B cell (primary cell): Measurements from ENCODE around the gene HDAC11. TPM values are rescaled to one million over a fixed set of nuclear protein-coding genes. Genes with fewer than 3 reads are reported as not detected.
A peak's percentile ranks its signal among the peaks of the same experiment; 100 is the strongest.

Experiments used
- ATAC-seq: fragments of 200-7000 bp; cut with Tn5 transposase; one replicate; pipeline ENCODE4 v1.10.0; 2021; ENCODE audit warnings: low read depth, mild to moderate bottlenecking, moderate number of reproducible peaks, moderate library complexity
- CTCF ChIA-PET: fragments of 350-600 bp; sonication (Branson Sonifier 250); formaldehyde crosslinking; loops from one replicate; lab custom pipeline; 2021; ENCODE audit warnings: antibody characterized with exemption, inconsistent platforms; lab: Charles Lee
- POLR2A ChIA-PET: fragments of 350-600 bp; sonication (Branson Sonifier 250); formaldehyde crosslinking; loops from one replicate; lab custom pipeline; 2021; ENCODE audit warnings: antibody characterized with exemption; lab: Charles Lee
- DNase-seq: peaks from one replicate; pipeline ENCODE4 v3.0.0; 2013
- H2AFZ ChIP-seq: 2 replicates; pipeline ENCODE4 v1.6.1; 2012; ENCODE audit warnings: mild to moderate bottlenecking, low read depth, low read length; ENCODE audit not compliant: insufficient read depth, poor library complexity, severe bottlenecking
- H3K27ac ChIP-seq, 2 donors: 1 replicate in 1 of 2; 2 replicates in 1 of 2; pipeline ENCODE4 v1.5.1; 2012 to 2013; ENCODE audit warnings: low read length in 2 of 2, mild to moderate bottlenecking in 2 of 2, moderate library complexity in 1 of 2
- H3K27me3 ChIP-seq, 4 experiments: fragments of 200-600 bp in 1 of 4; sonication (generic) in 1 of 4; replicated peaks in 1 of 4; 1 replicate in 2 of 4; 2 replicates in 2 of 4; pipeline versions ENCODE4 v1.6.1 to v1.7.0; 2013 to 2016; ENCODE audit warnings: low read length in 3 of 4, mild to moderate bottlenecking in 2 of 4, mixed read lengths in 1 of 4, moderate library complexity in 1 of 4; ENCODE audit not compliant: insufficient read depth in 4 of 4, control insufficient read depth in 3 of 4; ENCODE audit errors: control extremely low read depth in 1 of 4
- H3K36me3 ChIP-seq, 2 experiments: replicated peaks in 1 of 2; 1 replicate in 1 of 2; 2 replicates in 1 of 2; pipeline versions ENCODE4 v1.6.1 to v1.7.1; 2013; ENCODE audit warnings: low read length in 1 of 2; ENCODE audit not compliant: insufficient read depth in 2 of 2, control insufficient read depth in 1 of 2; ENCODE audit errors: control extremely low read depth in 1 of 2, extremely low read depth in 1 of 2
- H3K4me1 ChIP-seq, 2 donors: fragments of 200-600 bp in 1 of 2; sonication (generic) in 1 of 2; 1 replicate in 1 of 2; 2 replicates in 1 of 2; pipeline versions ENCODE4 v1.5.1 to v1.6.1; 2013 to 2017; ENCODE audit warnings: low read length in 2 of 2; ENCODE audit not compliant: control insufficient read depth in 2 of 2, insufficient read depth in 2 of 2
- H3K4me2 ChIP-seq: replicated peaks from 2 replicates; pipeline ENCODE3; 2012; ENCODE audit warnings: mild to moderate bottlenecking, low read depth, low read length; ENCODE audit not compliant: poor library complexity, severe bottlenecking
- H3K4me3 ChIP-seq, 5 experiments: fragments of 200-600 bp in 1 of 5; sonication (generic) in 1 of 5; 1 replicate in 3 of 5; 2 replicates in 2 of 5; pipeline versions ENCODE4 v1.5.1 to v1.7.0; 2011 to 2016; ENCODE audit warnings: low read length in 4 of 5, mild to moderate bottlenecking in 4 of 5, low read depth in 2 of 5, control low read depth in 1 of 5, moderate library complexity in 1 of 5; ENCODE audit not compliant: insufficient read depth in 1 of 5; ENCODE audit errors: control extremely low read depth in 1 of 5, extremely low read depth in 1 of 5
- H3K79me2 ChIP-seq: fragments of 200-600 bp; sonication (generic); one replicate; pipeline ENCODE4 v1.6.0; 2016; ENCODE audit warnings: low read length; ENCODE audit not compliant: control insufficient read depth, insufficient read depth
- H3K9ac ChIP-seq: fragments of 200-600 bp; sonication (generic); 2 replicates; pipeline ENCODE4 v1.6.1; 2017; ENCODE audit warnings: mild to moderate bottlenecking, low read length, moderate library complexity
- H3K9me3 ChIP-seq, 3 donors: one replicate each; pipeline versions ENCODE4 v1.6.1 to v1.7.1; 2013; ENCODE audit warnings: low read length in 2 of 3; ENCODE audit not compliant: control insufficient read depth in 2 of 3, insufficient read depth in 1 of 3; ENCODE audit errors: control extremely low read depth in 1 of 3
- H4K20me1 ChIP-seq: 2 replicates; pipeline ENCODE4 v1.6.0; 2012; ENCODE audit warnings: mild to moderate bottlenecking, low read length; ENCODE audit not compliant: insufficient read depth, control insufficient read depth, poor library complexity, severe bottlenecking
- H3K27ac Mint-ChIP-seq: one replicate; pipeline ENCODE4 v1.8.0; 2021; ENCODE audit warnings: mixed read lengths
- H3K27me3 Mint-ChIP-seq: one replicate; pipeline ENCODE4 v1.8.0; 2021; ENCODE audit warnings: mixed read lengths
- H3K4me1 Mint-ChIP-seq: one replicate; pipeline ENCODE4 v1.8.0; 2021; ENCODE audit warnings: mixed read lengths
- H3K4me3 Mint-ChIP-seq: one replicate; pipeline ENCODE4 v1.8.0; 2021; ENCODE audit warnings: mixed read lengths
- H3K9me3 Mint-ChIP-seq: one replicate; pipeline ENCODE4 v1.8.0; 2022; ENCODE audit warnings: mixed read lengths; ENCODE audit not compliant: insufficient read depth
- CTCF ChIP-seq: fragments of 200-600 bp; IDR thresholded peaks from one replicate; pipeline ENCODE4 v1.8.0; 2022; ENCODE audit warnings: antibody characterized with exemption, mild to moderate bottlenecking
- EZH2 ChIP-seq: IDR thresholded peaks from 2 replicates; pipeline ENCODE4 v1.6.1; 2012; ENCODE audit warnings: borderline replicate concordance, low read depth, mild to moderate bottlenecking, moderate library complexity, low read length; ENCODE audit not compliant: insufficient read depth, poor library complexity, severe bottlenecking
- WGBS: methylation state at CpG from one replicate; pipeline ENCODE4 v1.1.5; 2013; ENCODE audit warnings: missing lambda C conversion rate; ENCODE audit not compliant: insufficient coverage; 5-methylcytosine and 5-hydroxymethylcytosine counted together
- intact Hi-C: fragments of 100-400 bp; cut with micrococcal nuclease; formaldehyde crosslinking; loops from one replicate; pipeline ENCODE4 v1.10.0; 2022
- polyA plus RNA-seq: library from polyadenylated mRNA; depleted of rRNA; stranded (reverse); fragments of >200 nt; gene quantifications from 2 replicates; pipeline ENCODE4 v1.2.3, GENCODE V29; 2012
- total RNA-seq, 2 donors: library from RNA; stranded (reverse); fragments of 120-200 nt in 1 of 2; gene quantifications; 1 replicate in 1 of 2; 2 replicates in 1 of 2; pipeline versions ENCODE4 v1.2.3 to v1.2.4, GENCODE V29; 2013 to 2022

Gene HDAC11
- total and polyA plus RNA-seq, 2 donors (not counting 1 experiment from before 2014, with no cell fraction given), result 0.76 to 5.5 TPM

- Mint-ChIP-seq H3K27me3 (peaks cover 3% of the 10 kb centered on the region), H3K9me3 (no peaks in the 10 kb centered on the region), H3K4me1 (no peaks in the 10 kb centered on the region), H3K27ac (no peak overlapping the region), H3K4me3 (no peak overlapping the region)
- ChIA-PET POLR2A (no interaction called here), CTCF (interaction anchor here (1.1 to 8.4 kb wide), 2 partner anchors 124 to 148 kb away, joined by 3 to 286 read pairs; no protein-coding TSS in a partner anchor)
- Histone ChIP-seq H3K79me2 (no peaks in the 10 kb centered on the region), H2AFZ (no peak overlapping the region), H4K20me1 (no peaks in the 10 kb centered on the region), H3K4me1 (no peaks in the 10 kb centered on the region), H3K4me2 (no peak overlapping the region), H3K27me3 (no peaks in the 10 kb centered on the region), H3K9me3 (no peaks in the 10 kb centered on the region), H3K27ac (no peak overlapping the region), H3K9ac (no peak overlapping the region), H3K4me3 (no peak overlapping the region), H3K36me3 (no peaks in the 10 kb centered on the region)
- DNase-seq, result no peak
- no peak for ATAC-seq
- intact Hi-C loops, result loop anchor here (1.0 kb wide), 1 partner anchor 148 kb away; no protein-coding TSS in a partner anchor
- 58% methylated on average over 5 of the region's 15 CpGs for WGBS
- TF ChIP-seq CTCF (peak; percentile 20), EZH2 (no peak)
Measured at GRCh38 chr3:13500133-13500885, 20.2 kb downstream of the HDAC11 start.

GRCh38 chr3:13501056-13501455, 20.9 kb downstream of the HDAC11 start:
- H3K4me3 Mint-ChIP-seq, result no peak overlapping the region
- CTCF ChIA-PET, result interaction anchor here (8.4 kb wide), 1 partner anchor 147 kb away, joined by 286 read pairs; no protein-coding TSS in a partner anchor
- H3K4me1 Mint-ChIP-seq, result no peaks in the 10 kb centered on the region

More at GRCh38 chr3:13501056-13501455, 20.9 kb downstream of the HDAC11 start:
- ATAC-seq, result no peak
- H3K36me3 ChIP-seq, result no peaks in the 10 kb centered on the region
- intact Hi-C loops, result no loop called here
- TF ChIP-seq CTCF, result no peak
- TF ChIP-seq EZH2, result no peak
- 96% methylated on average over 4 of the region's 4 CpGs for WGBS
- H3K9ac ChIP-seq, result no peak overlapping the region
- no peaks in the 10 kb centered on the region for H3K9me3 ChIP-seq
- no peaks in the 10 kb centered on the region for H3K9me3 Mint-ChIP-seq
- H3K79me2 ChIP-seq, result no peaks in the 10 kb centered on the region
- no peak overlapping the region for H2AFZ ChIP-seq
- no peaks in the 10 kb centered on the region for H3K4me1 ChIP-seq
- DNase-seq, result no peak
- H3K27me3 Mint-ChIP-seq, result peaks cover 3% of the 10 kb centered on the region
- H3K4me2 ChIP-seq, result no peak overlapping the region
- no peak overlapping the region for H3K27ac ChIP-seq
- H3K27me3 ChIP-seq, result no peaks in the 10 kb centered on the region
- POLR2A ChIA-PET, result no interaction called here
- H3K27ac Mint-ChIP-seq, result no peak overlapping the region
- H4K20me1 ChIP-seq, result no peaks in the 10 kb centered on the region
- H3K4me3 ChIP-seq, result no peak overlapping the region
